22Rv1 (cell line): ENCODE measurements around the gene IFNL2.

Source experiments
- H3K27ac ChIP-seq: fragments of 450-650 bp; 2 replicates; pipeline ENCODE4 v1.5.1; 2017
- ZFX ChIP-seq: fragments of 450-650 bp; IDR thresholded peaks from 2 replicates; pipeline ENCODE4 v1.6.1; 2017; ENCODE audit warnings: antibody characterized with exemption, borderline replicate concordance
- TF ChIP-seq, protein P1 (sequence below): fragments of 450-650 bp; IDR thresholded peaks from 2 replicates; pipeline ENCODE4 v1.5.1; 2017; ENCODE audit warnings: mild to moderate bottlenecking

IFNL2 gene

DNA sequence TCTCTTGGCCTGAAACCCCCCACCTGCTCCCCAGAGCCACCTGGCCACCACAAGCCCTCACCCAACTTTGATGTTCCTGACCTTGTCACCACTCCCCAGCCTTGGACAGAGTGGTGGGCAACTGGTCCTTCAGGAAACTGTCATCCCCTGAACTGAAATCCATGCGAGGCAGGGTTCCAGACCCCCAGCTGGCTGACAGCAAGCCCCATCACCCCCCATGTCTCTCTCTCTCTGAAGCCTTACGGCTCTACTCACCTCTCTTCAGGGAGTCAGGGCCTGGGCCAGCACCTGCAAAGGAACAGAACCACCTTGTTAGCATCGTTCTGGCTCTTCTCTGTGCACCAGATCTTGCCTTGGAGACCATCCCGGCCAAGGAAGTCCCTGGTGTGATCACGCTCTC, 49.9 kb downstream of the IFNL2 start:
- H3K27ac ChIP-seq, result no peak overlapping the region
- no peak for TF ChIP-seq ZFX
- TF ChIP-seq, protein P1, sequence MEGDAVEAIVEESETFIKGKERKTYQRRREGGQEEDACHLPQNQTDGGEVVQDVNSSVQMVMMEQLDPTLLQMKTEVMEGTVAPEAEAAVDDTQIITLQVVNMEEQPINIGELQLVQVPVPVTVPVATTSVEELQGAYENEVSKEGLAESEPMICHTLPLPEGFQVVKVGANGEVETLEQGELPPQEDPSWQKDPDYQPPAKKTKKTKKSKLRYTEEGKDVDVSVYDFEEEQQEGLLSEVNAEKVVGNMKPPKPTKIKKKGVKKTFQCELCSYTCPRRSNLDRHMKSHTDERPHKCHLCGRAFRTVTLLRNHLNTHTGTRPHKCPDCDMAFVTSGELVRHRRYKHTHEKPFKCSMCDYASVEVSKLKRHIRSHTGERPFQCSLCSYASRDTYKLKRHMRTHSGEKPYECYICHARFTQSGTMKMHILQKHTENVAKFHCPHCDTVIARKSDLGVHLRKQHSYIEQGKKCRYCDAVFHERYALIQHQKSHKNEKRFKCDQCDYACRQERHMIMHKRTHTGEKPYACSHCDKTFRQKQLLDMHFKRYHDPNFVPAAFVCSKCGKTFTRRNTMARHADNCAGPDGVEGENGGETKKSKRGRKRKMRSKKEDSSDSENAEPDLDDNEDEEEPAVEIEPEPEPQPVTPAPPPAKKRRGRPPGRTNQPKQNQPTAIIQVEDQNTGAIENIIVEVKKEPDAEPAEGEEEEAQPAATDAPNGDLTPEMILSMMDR, result no peak

DNA sequence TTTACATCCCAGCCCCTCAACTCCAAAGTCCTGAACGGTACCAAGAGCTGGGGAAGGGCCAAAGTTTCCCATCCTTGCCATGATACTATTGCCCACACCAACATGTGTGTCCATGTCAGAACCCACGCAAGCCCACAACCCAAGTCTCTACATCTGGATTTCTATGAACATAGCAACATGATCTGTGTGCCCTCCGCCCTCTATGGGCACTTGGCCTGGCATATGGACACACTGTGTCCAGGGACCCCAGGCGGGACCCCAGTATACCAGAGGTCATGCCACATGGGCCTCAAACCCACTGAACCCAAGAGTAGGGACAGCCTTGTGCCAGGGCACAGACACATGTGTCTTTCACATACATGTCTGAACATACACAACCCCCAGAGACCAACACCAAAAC, 50.5 kb downstream of the IFNL2 start:
- H3K27ac ChIP-seq, result no peak overlapping the region
- TF ChIP-seq, protein P1, result no peak
- TF ChIP-seq ZFX, result no peak

DNA sequence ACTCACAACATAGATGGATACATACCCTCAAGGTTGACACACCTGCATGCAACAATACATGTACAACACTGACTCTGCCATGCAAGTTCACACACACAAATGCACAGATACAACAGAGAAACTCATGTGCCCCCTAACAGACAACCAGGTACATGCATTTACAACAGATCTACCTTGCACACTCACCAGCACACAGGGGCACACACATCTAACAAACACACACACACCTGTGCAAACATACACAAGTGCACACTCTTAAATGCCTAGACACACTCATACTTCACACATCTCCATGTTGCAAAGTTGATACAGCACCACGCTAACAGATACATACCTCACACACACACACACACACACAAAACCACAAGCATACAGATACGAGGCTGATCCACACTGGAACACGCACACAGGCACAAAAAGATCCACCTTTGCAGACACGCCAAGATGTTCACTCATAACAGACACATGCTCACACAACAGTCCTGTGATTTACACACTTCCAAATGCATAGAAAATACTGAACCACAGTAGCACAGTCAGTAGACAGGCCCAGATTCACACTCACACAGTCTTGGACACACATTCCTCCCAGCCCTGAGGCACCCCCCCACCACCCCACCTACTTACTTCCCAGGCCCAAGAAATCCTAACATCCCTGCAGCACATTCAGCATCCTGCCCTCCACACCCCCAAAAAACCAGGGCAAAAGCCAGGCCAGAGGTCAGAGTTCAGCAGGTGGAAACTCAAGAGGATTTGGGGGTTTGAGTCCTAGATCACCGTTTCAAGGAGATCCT, 51.1 kb downstream of the IFNL2 start:
- TF ChIP-seq ZFX, result no peak
- TF ChIP-seq, protein P1, result no peak

More for the DNA sequence above, 51.1 kb downstream of the IFNL2 start:
- H3K27ac ChIP-seq, result peak overlapping the region; percentile 40; the same call in 1 of the 2 replicates
